HG03354 (cell line): ENCODE results near the gene PIEZO1.

Source experiments
- ATAC-seq: cut with Tn5 transposase; IDR thresholded peaks from one replicate; pipeline ENCODE4 v1.9.1; 2021; ENCODE audit warnings: mild to moderate bottlenecking; ENCODE audit not compliant: unreplicated experiment, poor library complexity, severe bottlenecking

PIEZO1 gene

DNA sequence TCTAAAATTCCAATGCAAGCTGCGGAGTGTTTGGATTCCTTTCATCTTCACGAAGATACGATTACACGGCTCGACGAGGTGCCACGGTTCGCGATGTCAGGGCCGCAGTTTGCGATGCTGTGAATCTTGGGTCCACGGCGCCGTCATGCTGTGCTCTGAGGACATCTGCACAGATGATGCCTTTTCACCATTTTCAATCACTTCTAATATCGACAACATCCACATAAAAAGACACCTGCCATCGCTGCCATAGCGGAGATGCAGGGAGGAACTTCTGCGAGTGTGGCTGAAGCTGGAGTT is 33.5 kb upstream of the PIEZO1 start:
- ATAC-seq, result no peak

DNA sequence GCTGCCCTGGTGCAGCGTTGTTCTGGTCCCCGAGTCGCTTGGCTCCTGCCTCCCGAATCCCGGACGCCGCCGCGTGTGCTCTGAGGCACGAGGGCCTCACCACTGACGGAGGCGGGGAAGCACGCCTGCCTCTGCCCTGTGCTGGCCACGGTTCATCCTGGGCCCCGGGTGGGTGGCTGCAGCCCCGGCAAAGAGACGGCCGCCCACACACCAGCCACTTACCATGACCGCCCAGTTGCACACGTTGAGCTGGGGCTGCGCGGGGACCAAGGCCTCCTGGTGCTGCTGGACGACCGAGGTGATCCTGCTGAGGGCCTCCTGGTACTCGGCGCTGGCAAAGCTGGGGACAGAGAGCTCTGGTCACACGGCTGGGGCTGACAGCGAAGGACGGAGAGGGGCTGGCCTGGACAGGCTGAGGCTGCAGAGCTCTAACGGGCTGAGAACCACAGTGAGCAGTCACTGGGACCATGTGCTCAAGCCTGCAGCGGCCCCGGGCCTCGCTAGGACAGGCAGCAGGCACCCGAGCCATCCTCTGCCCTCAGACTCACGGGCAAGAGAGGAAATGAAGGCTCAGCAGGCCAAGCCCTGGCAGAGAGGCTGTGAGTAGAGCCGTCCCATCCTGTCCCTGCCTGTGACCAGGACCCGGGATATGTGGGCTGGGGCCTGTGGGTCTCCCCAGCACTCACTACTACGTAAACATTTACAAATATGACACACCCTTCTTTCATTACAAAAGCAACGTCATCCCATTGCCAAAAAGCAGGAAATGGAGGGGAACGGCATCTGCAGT is 33.0 kb upstream of the PIEZO1 start:
- no peak for ATAC-seq

DNA sequence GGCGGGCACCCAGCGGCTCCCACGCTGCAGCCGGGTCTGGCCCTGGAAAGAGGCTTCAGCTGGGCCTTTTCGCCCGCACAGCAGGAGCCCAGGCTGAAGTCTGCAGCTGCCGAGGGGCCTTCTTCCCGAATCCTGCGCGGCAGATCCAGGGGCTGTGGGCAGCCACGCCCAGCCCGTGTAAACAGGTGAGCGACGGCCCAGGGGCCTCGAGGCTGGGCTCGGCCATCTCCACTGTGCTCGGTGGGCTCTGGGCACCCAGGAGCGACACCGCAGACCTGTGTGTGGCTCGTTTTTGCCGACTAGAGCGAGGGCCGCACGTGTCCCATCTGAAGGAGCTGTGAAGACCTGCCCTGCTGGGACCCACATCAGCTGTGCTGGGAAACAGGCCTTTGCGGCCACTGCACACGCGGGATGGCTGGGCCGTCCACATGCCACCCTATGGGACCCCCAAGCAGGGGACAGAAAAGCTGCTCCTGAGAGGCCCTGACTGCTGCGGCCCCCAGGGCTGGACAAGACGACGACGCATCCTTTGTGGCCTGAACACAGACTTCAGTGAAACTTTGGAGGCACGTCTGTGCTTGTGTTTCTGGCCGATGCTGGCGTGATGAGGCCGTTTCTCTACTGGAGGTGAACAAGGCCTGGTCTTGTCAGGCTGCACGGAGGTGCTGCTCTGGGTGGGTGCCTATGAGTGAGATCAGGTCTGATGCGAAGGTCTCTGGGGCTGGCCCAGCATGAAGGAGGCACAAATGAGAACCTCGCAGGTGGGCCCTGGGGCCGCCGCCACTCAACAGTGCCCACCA is 31.9 kb upstream of the PIEZO1 start:
- no peak for ATAC-seq

DNA sequence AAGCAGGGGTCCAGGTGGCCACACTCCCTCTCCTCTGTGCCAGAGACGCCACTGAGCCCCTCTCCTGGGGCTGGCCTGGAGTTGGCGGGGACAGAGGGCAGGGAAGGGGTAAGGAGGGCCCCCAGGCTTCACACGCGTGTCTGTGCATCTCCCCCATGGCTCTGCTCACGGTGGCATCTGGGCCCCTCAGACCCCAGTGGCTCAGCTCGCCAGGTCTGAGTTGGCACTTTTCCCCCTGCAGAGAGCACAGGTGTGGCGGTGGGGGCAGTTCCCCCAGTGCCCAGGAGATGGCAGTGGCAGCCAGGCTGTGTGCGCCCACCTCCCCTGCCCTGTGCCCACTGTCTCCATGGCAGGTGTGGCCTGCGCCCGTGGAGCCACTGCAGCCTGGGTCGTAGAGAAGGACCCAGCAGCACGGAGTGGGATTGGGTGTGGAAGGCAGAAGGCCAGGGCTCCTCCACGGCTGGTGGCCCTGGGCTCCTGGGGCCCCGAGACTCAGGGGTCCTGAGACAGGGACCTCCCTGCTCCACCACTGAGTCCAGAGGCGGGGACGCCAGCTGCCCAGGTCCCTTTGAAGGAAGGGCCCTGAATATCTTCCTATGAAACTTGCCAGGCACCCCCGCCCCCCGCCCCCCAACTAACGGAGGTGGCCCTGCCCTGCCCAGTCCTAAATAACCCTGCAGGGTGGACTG is 31.0 kb upstream of the PIEZO1 start:
- ATAC-seq, result no peak

DNA sequence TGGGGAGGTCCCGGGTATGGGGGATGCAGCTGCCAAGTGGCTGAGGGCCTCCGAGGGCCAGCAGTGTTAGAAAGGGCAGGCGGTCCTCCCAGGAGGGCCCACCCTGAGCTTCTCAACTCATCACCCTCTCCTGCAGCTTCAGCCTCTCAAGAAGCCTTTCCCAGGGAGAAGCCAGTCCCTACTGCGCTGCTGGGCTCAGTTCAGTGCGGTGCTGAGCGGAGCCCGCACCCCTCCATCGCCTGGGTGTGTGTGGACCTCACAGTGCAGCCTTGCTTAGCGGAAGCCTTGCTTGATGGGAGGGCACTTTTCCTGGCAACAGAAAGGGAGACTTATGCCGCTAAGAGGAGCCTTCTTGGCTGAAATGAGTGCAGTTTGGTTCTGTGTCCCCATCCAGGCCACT is 30.2 kb upstream of the PIEZO1 start:
- ATAC-seq, result no peak

DNA sequence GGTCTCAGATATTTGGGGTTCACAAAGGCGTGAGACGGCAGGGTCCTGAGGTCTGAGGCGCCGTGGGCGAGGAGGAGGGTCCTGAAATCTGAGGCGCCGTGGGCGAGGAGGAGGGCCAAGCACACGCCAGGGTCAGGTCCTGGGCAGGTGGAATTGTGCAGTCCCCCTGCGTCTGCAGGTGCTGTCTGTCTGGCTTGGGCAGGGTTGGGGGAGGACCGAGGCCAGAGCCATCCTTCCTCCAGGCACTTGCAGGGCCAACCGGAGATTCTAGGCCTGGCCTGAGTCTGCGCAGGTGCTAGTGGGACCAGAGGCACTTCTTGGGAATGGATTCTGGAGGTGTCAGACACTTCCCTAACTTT is 29.1 kb upstream of the PIEZO1 start:
- no peak for ATAC-seq

DNA sequence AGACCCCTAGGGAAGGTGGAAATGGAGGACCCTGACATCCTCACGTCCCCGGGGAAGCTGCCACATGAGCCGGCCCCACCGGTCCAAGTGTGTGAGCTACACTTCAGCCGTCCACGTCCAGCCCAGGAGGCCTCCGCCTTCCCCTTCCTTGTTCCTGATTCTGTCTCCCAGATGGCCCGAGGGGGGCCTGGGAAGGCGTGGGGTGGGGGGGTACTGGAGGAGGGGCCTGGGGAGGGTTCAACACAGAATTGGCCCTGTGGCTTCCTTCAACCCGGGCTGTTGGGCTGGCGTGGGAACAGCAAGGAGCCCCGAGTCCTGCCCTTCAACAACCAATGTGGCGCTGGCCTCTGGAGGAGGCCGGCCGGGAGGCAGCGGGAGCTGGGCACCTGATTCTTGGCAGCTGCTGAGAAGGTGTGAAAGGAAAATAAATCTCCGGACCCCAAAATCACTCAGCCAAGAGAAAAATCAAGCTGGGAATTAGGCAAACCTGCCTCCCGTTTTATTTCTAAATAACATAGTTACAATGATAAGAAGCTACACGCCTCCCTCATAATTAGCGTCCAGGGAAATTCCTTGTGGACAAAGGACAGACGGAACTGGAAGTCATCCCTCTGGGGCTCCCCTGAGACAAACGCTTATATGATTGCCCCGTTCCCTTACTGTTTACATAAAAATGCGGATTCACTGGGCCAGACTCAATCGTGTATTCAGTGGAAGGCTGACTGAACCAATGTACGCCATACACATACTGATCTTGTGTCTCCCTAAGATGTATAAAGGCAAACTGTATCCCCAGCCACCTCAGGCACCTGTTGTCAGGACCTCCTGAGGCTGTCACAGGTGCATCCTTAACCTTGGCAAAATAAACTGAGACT is 28.5 kb upstream of the PIEZO1 start:
- no peak for ATAC-seq

DNA sequence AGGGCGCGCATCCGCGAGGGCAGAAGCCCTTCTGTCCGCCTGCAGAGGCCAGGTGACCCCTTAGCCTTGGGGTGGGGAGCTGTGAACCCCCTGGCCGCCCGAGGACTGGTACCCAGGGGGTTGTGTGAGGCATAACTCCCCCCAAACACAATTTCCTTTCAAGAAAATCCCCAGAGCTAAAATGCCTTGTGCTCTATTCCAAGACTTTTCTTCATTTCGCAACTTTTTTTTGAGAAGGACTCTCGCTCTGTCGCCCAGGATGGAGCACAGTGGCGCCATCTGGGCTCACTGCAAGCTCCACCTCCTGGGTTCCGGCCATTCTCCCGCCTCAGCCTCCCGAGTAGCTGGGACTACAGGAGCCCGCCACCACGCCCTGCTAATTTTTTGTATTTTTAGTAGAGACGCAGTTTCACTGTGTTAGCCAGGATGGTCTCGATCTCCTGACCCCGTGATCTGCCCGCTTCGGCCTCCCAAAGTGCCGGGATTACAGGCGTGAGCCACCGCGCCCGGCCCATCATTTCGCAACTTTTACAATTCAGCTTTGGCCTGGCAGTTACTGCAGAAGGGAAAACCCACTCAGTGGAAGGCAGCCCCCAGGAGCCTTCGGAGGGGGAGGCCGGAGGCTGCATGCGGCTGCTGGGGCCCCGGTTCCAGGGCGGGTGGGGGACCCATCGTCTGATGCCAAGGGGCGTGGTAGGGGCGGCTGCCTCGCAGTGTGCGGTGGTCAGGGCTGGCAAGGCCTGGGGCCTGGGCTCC is 27.7 kb upstream of the PIEZO1 start:
- no peak for ATAC-seq

DNA sequence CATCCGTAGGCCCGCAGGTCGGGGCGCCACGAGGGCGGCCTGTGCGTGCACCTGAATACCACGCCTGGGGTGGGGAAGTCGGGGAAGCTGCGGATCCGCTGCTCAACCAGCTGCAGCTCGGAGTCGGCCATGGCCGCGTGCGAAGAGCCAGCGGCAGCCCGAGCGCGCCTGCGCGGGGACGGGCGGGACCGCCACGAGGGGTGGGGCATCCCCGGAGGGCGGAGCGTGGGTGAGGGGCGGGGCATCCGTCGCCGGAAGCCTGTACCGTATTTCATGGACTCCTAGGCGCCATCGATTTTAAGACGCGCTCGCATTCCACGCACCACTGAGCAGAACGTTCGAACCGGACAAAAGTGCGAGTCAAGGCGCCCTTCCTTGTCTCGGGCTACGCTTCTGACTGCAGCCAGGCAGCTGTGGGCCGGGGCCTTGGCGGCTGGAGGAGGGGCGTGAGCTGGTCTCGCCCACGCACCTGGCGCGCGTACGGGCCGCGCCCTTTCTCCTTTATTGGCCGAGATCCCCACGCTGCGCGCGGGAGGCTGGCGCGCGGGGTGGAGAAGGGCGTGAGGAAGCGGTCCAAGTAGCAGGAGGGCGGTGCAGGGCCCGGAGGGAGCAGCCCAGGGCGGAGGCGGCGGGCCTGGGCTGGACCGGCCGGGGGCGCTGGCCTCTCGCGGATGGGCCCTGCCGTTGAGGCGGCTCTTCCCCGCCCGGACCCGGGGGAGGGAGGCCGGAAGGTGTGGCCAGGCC is 26.9 kb upstream of the PIEZO1 start, which contains the start of gene APRT:
APRT (minus strand) TSS at position 160 of the 744 bp plus-strand sequence; CDS start at position 131, 29 bp downstream.
- peak; percentile 77 for ATAC-seq

DNA sequence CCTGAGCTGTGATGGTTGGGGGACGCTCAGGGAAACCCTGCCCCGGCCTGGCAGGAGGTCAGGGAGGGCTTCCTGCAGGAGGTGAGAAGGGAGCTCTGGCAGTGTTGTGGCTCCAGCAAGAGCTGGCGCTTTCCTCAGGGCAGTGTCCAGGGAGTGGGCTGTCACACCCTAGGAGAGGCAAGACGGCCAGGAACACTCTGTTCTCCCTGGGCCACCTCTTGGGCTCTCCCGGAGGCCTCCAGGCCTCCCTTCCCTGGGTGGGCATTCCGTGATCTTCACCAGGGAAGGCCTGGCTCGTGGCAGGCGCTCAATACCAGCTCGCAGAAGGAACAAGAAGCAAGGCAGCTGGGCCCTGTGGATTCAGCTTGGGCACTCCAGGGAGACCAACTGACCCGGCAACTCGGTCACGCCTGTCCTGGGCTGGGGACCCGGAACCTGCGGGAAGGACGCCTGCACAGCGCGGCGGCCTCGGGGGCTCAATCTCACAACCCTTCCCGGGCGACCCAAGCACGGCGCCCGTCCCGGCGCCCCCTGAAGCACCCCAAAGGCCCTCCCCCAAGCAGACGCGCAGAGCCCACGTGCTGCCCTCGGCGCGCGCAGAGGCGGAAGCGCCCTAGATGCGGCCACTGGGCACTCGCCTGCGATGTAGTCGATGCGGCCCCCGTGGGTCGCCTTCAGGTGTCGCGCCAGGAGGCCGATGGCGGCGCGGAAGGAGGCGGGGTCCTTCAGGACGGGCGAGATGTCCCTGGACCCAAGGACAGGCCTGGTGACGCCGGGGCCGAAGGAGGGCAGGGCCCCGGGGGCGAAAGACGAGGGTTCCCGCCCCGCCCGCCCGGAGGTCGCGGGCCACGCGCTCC is 26.1 kb upstream of the PIEZO1 start:
- ATAC-seq, result peak; percentile 60

DNA sequence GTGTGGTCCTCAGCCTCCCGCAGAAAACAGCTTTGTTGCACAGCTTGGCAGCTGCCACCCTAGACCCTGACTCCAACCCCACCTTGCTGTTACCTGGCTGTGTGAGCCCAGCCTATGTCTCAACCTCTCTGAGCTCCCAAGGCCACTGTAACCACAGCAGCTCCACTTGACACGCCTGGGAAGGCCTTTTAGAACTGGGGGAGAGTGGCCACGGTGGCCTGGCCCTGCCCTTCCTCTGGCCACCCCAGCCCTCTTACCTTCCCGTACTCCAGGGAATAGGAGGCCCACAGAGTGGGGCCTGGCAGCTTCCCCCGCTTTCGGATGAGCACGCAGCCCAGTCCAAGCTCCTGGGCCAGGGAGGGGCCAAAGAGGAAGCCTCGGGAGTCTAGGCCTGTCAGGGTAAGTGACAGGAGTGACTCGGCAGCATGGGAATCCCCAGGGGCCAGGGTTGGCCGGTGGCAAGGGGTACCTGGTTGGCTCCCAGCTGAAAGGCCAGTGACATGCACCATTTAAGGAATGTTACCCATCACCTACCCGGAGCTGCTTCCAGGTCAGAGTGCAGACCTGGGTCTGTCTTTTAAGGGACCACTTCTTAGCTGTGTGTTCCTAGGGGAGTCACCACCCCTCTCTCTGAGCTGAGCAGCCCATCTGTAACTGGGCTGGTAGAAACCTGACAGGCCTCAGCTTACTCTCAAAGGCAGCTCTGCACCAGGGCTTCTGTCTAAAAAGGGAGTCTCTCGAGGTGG is 25.3 kb upstream of the PIEZO1 start:
- no peak for ATAC-seq

DNA sequence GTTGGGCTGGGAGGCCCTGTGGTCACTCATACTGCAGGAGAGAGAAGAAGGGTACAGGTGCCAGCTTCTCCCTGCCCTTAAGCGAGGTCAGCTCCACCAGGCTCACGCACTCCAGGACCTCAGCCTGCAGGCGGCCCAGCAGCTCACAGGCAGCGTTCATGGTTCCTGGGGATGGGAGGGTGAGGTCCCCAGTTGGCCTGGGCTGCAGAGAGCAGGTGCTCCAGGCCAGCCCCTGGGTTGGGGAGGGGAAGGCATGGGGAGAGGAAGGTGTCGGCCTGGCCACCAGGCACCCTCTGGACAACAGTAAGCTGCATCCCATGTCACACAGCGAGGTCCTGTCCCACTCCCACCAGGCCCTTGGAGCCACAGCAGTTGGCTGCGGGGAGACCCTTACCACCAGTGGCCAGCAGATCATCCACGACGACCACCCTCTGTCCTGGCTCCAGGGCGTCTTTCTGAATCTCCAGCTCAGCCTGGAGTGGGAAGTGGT is 24.7 kb upstream of the PIEZO1 start:
- ATAC-seq, result no peak

DNA sequence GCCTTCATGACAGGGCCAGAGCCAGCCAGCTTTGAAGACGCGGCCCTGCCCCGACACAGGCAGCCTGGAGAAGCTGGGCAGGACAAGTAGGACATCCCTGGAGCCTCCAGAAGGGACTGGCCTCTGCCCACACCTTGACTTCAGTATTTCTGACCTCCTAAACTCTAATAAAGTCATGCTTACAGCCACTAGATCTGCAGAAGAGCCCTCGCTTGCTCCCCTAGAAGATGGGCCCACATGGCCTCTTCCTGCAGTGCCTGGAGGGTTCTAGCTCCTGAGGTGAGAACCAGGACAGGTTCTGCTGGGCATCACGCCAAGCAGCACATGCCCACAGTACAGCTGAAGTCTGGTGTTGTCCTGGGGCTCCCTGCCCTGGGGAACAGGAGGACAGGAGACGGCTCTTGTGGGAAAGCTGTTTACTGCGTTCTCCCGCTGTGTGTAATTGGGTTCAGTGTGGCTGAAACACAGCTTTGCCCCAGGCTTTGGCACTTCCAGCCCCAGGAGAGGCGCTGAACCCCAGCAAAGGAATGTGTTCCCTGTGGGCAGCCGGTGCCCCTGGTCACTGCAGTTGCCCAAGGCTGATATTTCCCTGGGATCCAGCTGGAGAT is 24.2 kb upstream of the PIEZO1 start:
- ATAC-seq, result no peak

DNA sequence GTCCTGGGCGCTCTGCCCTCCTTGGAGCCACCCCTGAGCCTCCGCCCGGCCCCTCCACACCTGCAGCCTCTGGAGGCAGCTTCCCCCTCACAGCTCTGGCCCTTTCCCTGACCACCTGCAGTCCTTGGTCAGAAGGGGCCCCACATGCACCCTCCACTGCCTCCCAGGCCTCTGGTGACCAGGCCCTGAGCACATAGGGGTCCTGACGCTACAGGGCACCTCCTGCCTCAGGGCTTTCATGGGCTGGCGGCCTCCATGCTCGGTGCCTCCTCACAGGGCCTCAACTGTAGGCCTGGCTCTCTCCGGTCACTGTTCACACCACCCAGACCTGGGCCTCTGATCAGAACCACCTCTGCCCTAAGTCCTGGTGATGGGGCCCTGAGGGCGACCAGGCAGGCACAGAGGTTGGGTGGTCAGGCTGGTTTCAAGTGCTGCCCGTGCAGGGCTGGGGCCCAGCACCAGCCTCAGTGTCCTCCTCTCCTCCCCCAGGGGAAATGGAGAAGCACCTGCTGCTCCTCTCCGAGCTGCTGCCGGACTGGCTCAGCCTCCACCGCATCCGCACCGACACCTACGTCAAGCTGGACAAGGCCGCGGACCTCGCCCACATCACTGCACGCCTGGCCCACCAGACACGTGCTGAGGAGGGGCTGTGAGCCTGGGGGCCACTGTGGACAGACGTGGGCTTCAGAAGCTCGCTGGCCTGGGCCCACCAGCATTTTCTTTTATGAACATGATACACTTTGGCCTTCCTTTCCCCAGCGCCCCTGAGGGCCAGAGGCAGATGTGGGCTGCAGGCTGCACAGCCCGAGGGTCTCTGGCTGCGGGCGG is 22.8 kb upstream of the PIEZO1 start:
- no peak for ATAC-seq

DNA sequence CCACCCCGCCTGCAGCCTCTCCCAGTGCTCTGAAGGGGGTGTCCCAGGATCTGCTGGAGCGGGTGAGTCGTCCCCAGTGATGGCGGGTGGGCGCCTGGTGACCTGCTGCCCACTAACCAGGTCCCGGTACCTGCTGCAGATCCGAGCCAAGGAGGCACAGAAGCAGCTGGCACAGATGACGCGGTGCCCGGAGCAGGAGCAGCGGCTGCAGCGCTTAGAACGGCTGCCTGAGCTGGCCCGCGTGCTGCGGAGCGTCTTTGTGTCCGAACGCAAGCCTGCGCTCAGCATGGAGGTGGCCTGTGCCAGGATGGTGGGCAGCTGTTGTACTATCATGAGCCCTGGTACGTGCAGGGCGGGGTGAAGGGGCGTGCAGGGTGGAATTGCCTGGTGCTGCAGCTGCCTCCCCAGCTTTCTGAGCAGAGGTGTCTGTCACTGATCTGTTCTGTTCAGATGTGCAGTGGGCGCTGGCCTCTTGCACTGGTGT is 22.2 kb upstream of the PIEZO1 start:
- ATAC-seq, result no peak
